ENCODE measurements around the gene SAMD3. TPM values are rescaled to one million over a fixed set of nuclear protein-coding genes. Genes with fewer than 3 reads are reported as not detected.

SAMD3 gene
- total RNA-seq, 1 experiment from 2014 or later = not detected

- no peak for TF ChIP-seq CTCF (IDR thresholded peaks at IDR 0.05; ENCODE audit: unreplicated experiment)
- H3K9me3 Mint-ChIP-seq (ENCODE audit: low read depth, unreplicated experiment) = no peaks in the 10 kb centered on the region
- intact Hi-C loops (cut with micrococcal nuclease; ENCODE audit: unreplicated experiment) = no loop called here
- no TSS peak for BruUV-seq (replicated peaks)
- no peak for DNase-seq
- H3K27ac Mint-ChIP-seq (ENCODE audit: unreplicated experiment) = no peak overlapping the region
- CTCF ChIA-PET = no interaction called here
- H3K4me1 Mint-ChIP-seq (ENCODE audit: low read depth, unreplicated experiment) = no peaks in the 10 kb centered on the region
- H3K4me3 Mint-ChIP-seq (ENCODE audit: low read depth, unreplicated experiment) = no peak overlapping the region
- H3K27me3 Mint-ChIP-seq (ENCODE audit: unreplicated experiment) = no peaks in the 10 kb centered on the region
- H3K36me3 Mint-ChIP-seq (ENCODE audit: insufficient read depth, unreplicated experiment) = no peaks in the 10 kb centered on the region
Measured at GRCh38 chr6:130129762-130130246, 92.9 kb downstream of the SAMD3 start.

GRCh38 chr6:130128326-130128725, 94.4 kb downstream of the SAMD3 start:
- no peak overlapping the region for H3K4me3 Mint-ChIP-seq (ENCODE audit: low read depth, unreplicated experiment)
- DNase-seq = no peak
- H3K27ac Mint-ChIP-seq (ENCODE audit: unreplicated experiment) = no peak overlapping the region
- H3K36me3 Mint-ChIP-seq (ENCODE audit: insufficient read depth, unreplicated experiment) = no peaks in the 10 kb centered on the region
- H3K27me3 Mint-ChIP-seq (ENCODE audit: unreplicated experiment) = no peaks in the 10 kb centered on the region
- no TSS peak for BruUV-seq (replicated peaks)
- no peaks in the 10 kb centered on the region for H3K9me3 Mint-ChIP-seq (ENCODE audit: low read depth, unreplicated experiment)
- CTCF ChIA-PET = no interaction called here
- TF ChIP-seq CTCF (IDR thresholded peaks at IDR 0.05; ENCODE audit: unreplicated experiment) = no peak
- intact Hi-C loops (cut with micrococcal nuclease; ENCODE audit: unreplicated experiment) = no loop called here
- no peaks in the 10 kb centered on the region for H3K4me1 Mint-ChIP-seq (ENCODE audit: low read depth, unreplicated experiment)

- Mint-ChIP-seq H3K4me3 (ENCODE audit: low read depth, unreplicated experiment) (no peak overlapping the region), H3K27me3 (ENCODE audit: unreplicated experiment) (no peaks in the 10 kb centered on the region), H3K36me3 (ENCODE audit: insufficient read depth, unreplicated experiment) (no peaks in the 10 kb centered on the region), H3K27ac (ENCODE audit: unreplicated experiment) (no peak overlapping the region), H3K4me1 (ENCODE audit: low read depth, unreplicated experiment) (no peaks in the 10 kb centered on the region), H3K9me3 (ENCODE audit: low read depth, unreplicated experiment) (no peaks in the 10 kb centered on the region)
- intact Hi-C loops (cut with micrococcal nuclease; ENCODE audit: unreplicated experiment) = no loop called here
- no TSS peak for BruUV-seq (replicated peaks)
- CTCF ChIA-PET = no interaction called here
- DNase-seq = no peak
- TF ChIP-seq CTCF (IDR thresholded peaks at IDR 0.05; ENCODE audit: unreplicated experiment) = no peak
Measured at GRCh38 chr6:130127195-130127594, 95.6 kb downstream of the SAMD3 start.

GRCh38 chr6:130122243-130122642, 100.5 kb downstream of the SAMD3 start:
- Mint-ChIP-seq H3K4me1 (ENCODE audit: low read depth, unreplicated experiment) (no peaks in the 10 kb centered on the region), H3K36me3 (ENCODE audit: insufficient read depth, unreplicated experiment) (no peaks in the 10 kb centered on the region), H3K4me3 (ENCODE audit: low read depth, unreplicated experiment) (no peak overlapping the region), H3K27me3 (ENCODE audit: unreplicated experiment) (no peaks in the 10 kb centered on the region), H3K27ac (ENCODE audit: unreplicated experiment) (no peak overlapping the region), H3K9me3 (ENCODE audit: low read depth, unreplicated experiment) (no peaks in the 10 kb centered on the region)
- intact Hi-C loops (cut with micrococcal nuclease; ENCODE audit: unreplicated experiment) = no loop called here
- TF ChIP-seq CTCF (IDR thresholded peaks at IDR 0.05; ENCODE audit: unreplicated experiment) = no peak
- no TSS peak for BruUV-seq (replicated peaks)
- no peak for DNase-seq
- CTCF ChIA-PET = no interaction called here
